ENCODE results near the gene RAMACL.
A peak's percentile ranks its signal among the peaks of the same experiment; 100 is the strongest.

RAMACL gene

GRCh38 chr6:166565084-166565967 lies 21.2 kb downstream of the RAMACL start:
- Mint-ChIP-seq H3K4me3 (no peak overlapping the region), H3K27ac (no peak overlapping the region), H3K4me1 (peaks cover 28% of the 10 kb centered on the region), H3K36me3 (ENCODE audit: low read depth) (peaks cover 7% of the 10 kb centered on the region), H3K9me3 (peaks cover 2% of the 10 kb centered on the region), H3K27me3 (ENCODE audit: low read depth) (peaks cover 9% of the 10 kb centered on the region)
- no peak for TF ChIP-seq CTCF (IDR thresholded peaks at IDR 0.05; ENCODE audit: unreplicated experiment in 3 of 3)

- peaks cover 12% of the 10 kb centered on the region for H3K9me3 Mint-ChIP-seq
- TF ChIP-seq CTCF (IDR thresholded peaks at IDR 0.05; ENCODE audit: unreplicated experiment in 3 of 3): no peak
- peaks cover 28% of the 10 kb centered on the region for H3K4me1 Mint-ChIP-seq
- H3K36me3 Mint-ChIP-seq (ENCODE audit: low read depth): peaks cover 11% of the 10 kb centered on the region
- H3K27ac Mint-ChIP-seq: peak overlapping the region in 1 of 3 experiments; percentile 1
- no peak overlapping the region for H3K4me3 Mint-ChIP-seq
- peaks cover 11% of the 10 kb centered on the region for H3K27me3 Mint-ChIP-seq (ENCODE audit: low read depth)
Measured at GRCh38 chr6:166563805-166564204, 22.7 kb downstream of the RAMACL start.

GRCh38 chr6:166563200-166563599 lies 23.3 kb downstream of the RAMACL start:
- H3K4me3 Mint-ChIP-seq: no peak overlapping the region
- peaks cover 14% of the 10 kb centered on the region for H3K9me3 Mint-ChIP-seq
- TF ChIP-seq CTCF (IDR thresholded peaks at IDR 0.05; ENCODE audit: unreplicated experiment in 3 of 3): no peak
- peaks cover 12% of the 10 kb centered on the region for H3K36me3 Mint-ChIP-seq (ENCODE audit: low read depth)
- H3K27ac Mint-ChIP-seq: no peak overlapping the region
- H3K27me3 Mint-ChIP-seq (ENCODE audit: low read depth): peaks cover 16% of the 10 kb centered on the region
- H3K4me1 Mint-ChIP-seq: peaks cover 28% of the 10 kb centered on the region

GRCh38 chr6:166562726-166563125 lies 23.8 kb downstream of the RAMACL start:
- no peak overlapping the region for H3K4me3 Mint-ChIP-seq
- peaks cover 16% of the 10 kb centered on the region for H3K27me3 Mint-ChIP-seq (ENCODE audit: low read depth)
- no peak overlapping the region for H3K27ac Mint-ChIP-seq
- peaks cover 12% of the 10 kb centered on the region for H3K36me3 Mint-ChIP-seq (ENCODE audit: low read depth)
- H3K4me1 Mint-ChIP-seq: peaks cover 28% of the 10 kb centered on the region
- TF ChIP-seq CTCF (IDR thresholded peaks at IDR 0.05; ENCODE audit: unreplicated experiment in 3 of 3): no peak
- peaks cover 17% of the 10 kb centered on the region for H3K9me3 Mint-ChIP-seq

GRCh38 chr6:166561771-166562359 lies 24.6 kb downstream of the RAMACL start:
- no peak overlapping the region for H3K4me3 Mint-ChIP-seq
- H3K4me1 Mint-ChIP-seq: peaks cover 22% of the 10 kb centered on the region
- H3K27me3 Mint-ChIP-seq (ENCODE audit: low read depth): peaks cover 16% of the 10 kb centered on the region
- no peak overlapping the region for H3K27ac Mint-ChIP-seq
- no peak for TF ChIP-seq CTCF (IDR thresholded peaks at IDR 0.05; ENCODE audit: unreplicated experiment in 3 of 3)
- H3K36me3 Mint-ChIP-seq (ENCODE audit: low read depth): peaks cover 12% of the 10 kb centered on the region
- H3K9me3 Mint-ChIP-seq: peaks cover 19% of the 10 kb centered on the region
